OCI-LY1 (cell line): ENCODE data around the gene ZNF431.

Experiments used
- H2AFZ ChIP-seq: fragments of 200-600 bp; sonication (generic), shearing (Covaris generic); 2 replicates; pipeline ENCODE4 v1.6.0; 2014; ENCODE audit warnings: antibody characterized with exemption, mild to moderate bottlenecking, low read length
- H3F3A ChIP-seq: fragments of 200-600 bp; sonication (generic), shearing (Covaris generic); 2 replicates; pipeline ENCODE4 v1.6.0; 2014; ENCODE audit warnings: mild to moderate bottlenecking, antibody characterized with exemption, low read length, moderate library complexity; ENCODE audit not compliant: insufficient read depth
- H3K27ac ChIP-seq: fragments of 200-600 bp; sonication (generic); 2 replicates; pipeline ENCODE4 v1.5.1; 2014; ENCODE audit warnings: low read length, mixed run types, mild to moderate bottlenecking, low read depth; ENCODE audit not compliant: poor library complexity, severe bottlenecking
- H3K27me3 ChIP-seq: fragments of 200-600 bp; sonication (generic); 2 replicates; pipeline ENCODE4 v1.6.0; 2014; ENCODE audit warnings: antibody characterized with exemption, mild to moderate bottlenecking, low read length, moderate library complexity; ENCODE audit not compliant: insufficient read depth
- H3K36me3 ChIP-seq: fragments of 200-600 bp; sonication (generic); 2 replicates; pipeline ENCODE4 v1.6.1; 2014; ENCODE audit warnings: mild to moderate bottlenecking, antibody characterized with exemption, low read length, moderate library complexity, mixed read lengths; ENCODE audit not compliant: insufficient read depth
- H3K4me1 ChIP-seq: fragments of 200-600 bp; sonication (generic); 2 replicates; pipeline ENCODE4 v1.5.1; 2014; ENCODE audit warnings: mild to moderate bottlenecking, low read length, moderate library complexity; ENCODE audit not compliant: insufficient read depth, severe bottlenecking
- H3K4me2 ChIP-seq: fragments of 200-600 bp; sonication (generic), shearing (Covaris generic); 2 replicates; pipeline ENCODE4 v1.6.1; 2014; ENCODE audit warnings: low read length
- H3K4me3 ChIP-seq: fragments of 200-600 bp; sonication (generic); 2 replicates; pipeline ENCODE4 v1.5.1; 2014; ENCODE audit warnings: low read length, low read depth, mild to moderate bottlenecking, mixed read lengths; ENCODE audit not compliant: poor library complexity, severe bottlenecking
- H3K79me2 ChIP-seq: fragments of 200-600 bp; shearing (Covaris generic); 2 replicates; pipeline ENCODE4 v1.6.1; 2016; ENCODE audit warnings: mixed run types, low read length, mixed read lengths; ENCODE audit not compliant: insufficient read depth
- H3K9ac ChIP-seq: fragments of 200-600 bp; sonication (generic), shearing (Covaris generic); 2 replicates; pipeline ENCODE4 v1.6.1; 2014; ENCODE audit warnings: mild to moderate bottlenecking, low read length, mixed read lengths
- H3K9me2 ChIP-seq: fragments of 200-600 bp; sonication (generic), shearing (Covaris generic); 2 replicates; pipeline ENCODE4 v1.6.1; 2014; ENCODE audit warnings: low read depth, mild to moderate bottlenecking, low read length, mixed read lengths
- H3K9me3 ChIP-seq: fragments of 200-600 bp; shearing (Covaris generic); 2 replicates; pipeline ENCODE4 v1.6.1; 2014; ENCODE audit warnings: low read length, mixed read lengths
- H4K20me1 ChIP-seq: fragments of 200-600 bp; sonication (generic), shearing (Covaris generic); 2 replicates; pipeline ENCODE4 v1.6.0; 2016; ENCODE audit warnings: mild to moderate bottlenecking, low read length; ENCODE audit not compliant: insufficient read depth
- CTCF ChIP-seq: fragments of 200-600 bp; sonication (generic), shearing (Covaris generic); IDR thresholded peaks from 2 replicates; pipeline ENCODE4 v1.5.1; 2017; ENCODE audit warnings: mild to moderate bottlenecking, antibody characterized with exemption, low read length, moderate library complexity, mixed read lengths
- EZH2 ChIP-seq: fragments of 200-600 bp; sonication (generic), shearing (Covaris generic); IDR thresholded peaks from 2 replicates; pipeline ENCODE4 v1.8.0; 2017; ENCODE audit warnings: borderline replicate concordance, mixed run types, mild to moderate bottlenecking, antibody characterized with exemption, low read length, moderate library complexity, mixed read lengths

ZNF431 gene

GRCh38 chr19:21158523-21159135 lies 16.8 kb downstream of the ZNF431 start:
- Histone ChIP-seq H4K20me1 (no peaks in the 10 kb centered on the region), H3K9me3 (peaks cover 16% of the 10 kb centered on the region), H3K9me2 (no peaks in the 10 kb centered on the region), H3K27me3 (no peaks in the 10 kb centered on the region), H3K9ac (no peak overlapping the region), H3K36me3 (peaks cover 62% of the 10 kb centered on the region), H2AFZ (no peak overlapping the region), H3K4me1 (no peaks in the 10 kb centered on the region), H3F3A (no peaks in the 10 kb centered on the region), H3K4me3 (no peak overlapping the region), H3K4me2 (no peak overlapping the region), H3K27ac (no peak overlapping the region), H3K79me2 (peaks cover 36% of the 10 kb centered on the region)
- TF ChIP-seq EZH2 (no peak), CTCF (no peak)

- no peak overlapping the region for H2AFZ ChIP-seq
- peaks cover 9% of the 10 kb centered on the region for H3K9me3 ChIP-seq
- no peak overlapping the region for H3K4me2 ChIP-seq
- no peak for TF ChIP-seq EZH2
- TF ChIP-seq CTCF: no peak
- no peak overlapping the region for H3K9ac ChIP-seq
- H3K27me3 ChIP-seq: no peaks in the 10 kb centered on the region
- peaks cover 82% of the 10 kb centered on the region for H3K36me3 ChIP-seq
- H3K9me2 ChIP-seq: no peaks in the 10 kb centered on the region
- H4K20me1 ChIP-seq: no peaks in the 10 kb centered on the region
- H3K4me3 ChIP-seq: no peak overlapping the region
- H3K79me2 ChIP-seq: peaks cover 9% of the 10 kb centered on the region
- no peak overlapping the region for H3K27ac ChIP-seq
- H3K4me1 ChIP-seq: no peaks in the 10 kb centered on the region
- H3F3A ChIP-seq: no peaks in the 10 kb centered on the region
These were observed 22.7 kb downstream of the ZNF431 start for GRCh38 chr19:21164541-21164940.

GRCh38 chr19:21166436-21166835 lies 24.6 kb downstream of the ZNF431 start:
- no peak overlapping the region for H3K27ac ChIP-seq
- no peak overlapping the region for H3K4me2 ChIP-seq
- no peak overlapping the region for H3K4me3 ChIP-seq
- H3K79me2 ChIP-seq: no peaks in the 10 kb centered on the region; the same call in 1 of the 2 replicates
- H3K9me2 ChIP-seq: no peaks in the 10 kb centered on the region
- H3K4me1 ChIP-seq: no peaks in the 10 kb centered on the region
- H3K9ac ChIP-seq: no peak overlapping the region
- no peaks in the 10 kb centered on the region for H3F3A ChIP-seq
- H3K9me3 ChIP-seq: 0 out of 2 replicates have a peak, but pooled peaks cover 2% of the 10 kb centered on the region
- no peaks in the 10 kb centered on the region for H3K27me3 ChIP-seq
- peaks cover 85% of the 10 kb centered on the region for H3K36me3 ChIP-seq
- TF ChIP-seq EZH2 (no peak), CTCF (no peak)
- H4K20me1 ChIP-seq: no peaks in the 10 kb centered on the region
- H2AFZ ChIP-seq: no peak overlapping the region
